GM13977 (cell line): Measurements from ENCODE around the gene ABHD12.

ENCODE experiments used
- DNase-seq: peaks from one replicate; pipeline ENCODE4 v3.0.0; 2012; ENCODE audit warnings: low spot score
- CTCF ChIP-seq: IDR thresholded peaks from 2 replicates; pipeline ENCODE4 v1.5.1; 2012; ENCODE audit warnings: mild to moderate bottlenecking, control low read depth; ENCODE audit not compliant: insufficient read depth; ENCODE audit errors: extremely low read depth, missing control alignments
- in situ Hi-C: fragments of 300-500 bp; cut with MboI; formaldehyde crosslinking; loops from one replicate; pipeline ENCODE4 v1.12.0; 2022; ENCODE audit warnings: low sequenced_read_pairs, low pct_unique_long_range_greater_than_20kb, mixed read lengths, inconsistent platforms; ENCODE audit not compliant: unreplicated experiment

ABHD12 gene

GRCh38 chr20:25286917-25287316, 103.7 kb downstream of the ABHD12 start:
- no peak for DNase-seq
- in situ Hi-C loops, result no loop called here
- no peak for TF ChIP-seq CTCF

GRCh38 chr20:25285856-25286798, 104.5 kb downstream of the ABHD12 start:
- TF ChIP-seq CTCF, result no peak
- in situ Hi-C loops, result no loop called here
- DNase-seq, result no peak

- TF ChIP-seq CTCF, result no peak
- DNase-seq, result no peak
- in situ Hi-C loops, result no loop called here
These were observed 105.5 kb downstream of the ABHD12 start for GRCh38 chr20:25285091-25285647.

GRCh38 chr20:25284131-25284601, 106.5 kb downstream of the ABHD12 start:
- in situ Hi-C loops, result no loop called here

GRCh38 chr20:25283221-25283951, 107.2 kb downstream of the ABHD12 start:
- in situ Hi-C loops, result no loop called here
- DNase-seq, result no peak
- no peak for TF ChIP-seq CTCF

More at GRCh38 chr20:25284131-25284601, 106.5 kb downstream of the ABHD12 start:
- no peak for DNase-seq
- no peak for TF ChIP-seq CTCF

GRCh38 chr20:25282796-25283195, 107.8 kb downstream of the ABHD12 start:
- TF ChIP-seq CTCF, result no peak
- DNase-seq, result no peak
- in situ Hi-C loops, result no loop called here
